OCI-LY7 (cell line): ENCODE results near the gene NUP43. TPM values are rescaled to one million over a fixed set of nuclear protein-coding genes. Genes with fewer than 3 reads are reported as not detected.

ENCODE experiments used
- Bru-seq: library from RNA; stranded (reverse); fragments of 400-500 nt; gene quantifications from one replicate; lab custom pipeline; 2021; lab: Mats Ljungman, UMichigan
- BruChase-seq, 2 experiments: library from RNA; stranded (reverse); fragments of 400-500 nt; gene quantifications; one replicate each; lab custom pipeline; 2021; lab: Mats Ljungman, UMichigan
- BruUV-seq: library from RNA; stranded (reverse); fragments of 400-500 nt; replicated peaks from 2 replicates; lab custom pipeline; 2021; lab: Mats Ljungman, UMichigan
- CTCF ChIA-PET: fragments of 300-600 bp; sonication (Branson Sonifier 250); formaldehyde crosslinking; loops from one replicate; lab custom pipeline; 2022; ENCODE audit warnings: antibody characterized with exemption; ENCODE audit not compliant: unreplicated experiment; lab: Charles Lee
- POLR2A ChIA-PET: fragments of 300-600 bp; sonication (Branson Sonifier 250); formaldehyde crosslinking; loops from one replicate; lab custom pipeline; 2022; ENCODE audit warnings: antibody characterized with exemption; lab: Charles Lee
- DNase-seq: peaks from one replicate; pipeline ENCODE4 v3.0.0-alpha.2; 2015; ENCODE audit warnings: low spot score
- H2AFZ ChIP-seq: fragments of 200-600 bp; sonication (generic), shearing (Covaris generic); 2 replicates; pipeline ENCODE4 v1.6.1; 2014; ENCODE audit warnings: mild to moderate bottlenecking, antibody characterized with exemption, low read length, moderate library complexity
- H3K27ac ChIP-seq: fragments of 200-600 bp; sonication (generic); 2 replicates; pipeline ENCODE4 v1.5.1; 2014; ENCODE audit warnings: mixed run types, low read depth, mild to moderate bottlenecking, moderate library complexity, low read length, inconsistent platforms; ENCODE audit not compliant: poor library complexity, severe bottlenecking
- H3K36me3 ChIP-seq: fragments of 200-600 bp; sonication (generic); 2 replicates; pipeline ENCODE4 v1.6.1; 2014; ENCODE audit warnings: mild to moderate bottlenecking, antibody characterized with exemption, low read length, moderate library complexity, mixed read lengths; ENCODE audit not compliant: insufficient read depth
- H3K4me1 ChIP-seq: fragments of 200-600 bp; sonication (generic); 2 replicates; pipeline ENCODE4 v1.5.1; 2014; ENCODE audit warnings: mild to moderate bottlenecking, low read length; ENCODE audit not compliant: insufficient read depth, poor library complexity, severe bottlenecking
- H3K4me2 ChIP-seq: fragments of 200-600 bp; sonication (generic); 2 replicates; pipeline ENCODE4 v1.6.1; 2014; ENCODE audit warnings: mild to moderate bottlenecking, low read length
- H3K4me3 ChIP-seq: fragments of 200-600 bp; sonication (generic); 2 replicates; pipeline ENCODE4 v1.5.1; 2014; ENCODE audit warnings: mild to moderate bottlenecking, low read depth, low read length; ENCODE audit not compliant: poor library complexity, severe bottlenecking
- H3K79me2 ChIP-seq: fragments of 200-600 bp; sonication (generic); 2 replicates; pipeline ENCODE4 v1.6.1; 2016; ENCODE audit warnings: low read depth, mild to moderate bottlenecking, low read length, moderate library complexity, mixed read lengths; ENCODE audit not compliant: insufficient read depth
- H3K9me2 ChIP-seq: fragments of 200-600 bp; sonication (generic); 2 replicates; pipeline ENCODE4 v1.6.1; 2016; ENCODE audit warnings: mild to moderate bottlenecking, low read length, mixed read lengths; ENCODE audit not compliant: insufficient read depth
- H3K9me3 ChIP-seq: fragments of 200-600 bp; sonication (generic); 2 replicates; pipeline ENCODE4 v1.6.1; 2014; ENCODE audit warnings: mild to moderate bottlenecking, mixed run types, low read length, mixed read lengths
- H4K20me1 ChIP-seq: fragments of 200-600 bp; sonication (generic); 2 replicates; pipeline ENCODE4 v1.6.1; 2014; ENCODE audit warnings: mild to moderate bottlenecking, antibody characterized with exemption, low read length, moderate library complexity, mixed read lengths; ENCODE audit not compliant: insufficient read depth
- CTCF ChIP-seq: fragments of 200-600 bp; sonication (generic); conservative IDR thresholded peaks from 2 replicates; pipeline ENCODE4 v1.5.1; 2014; ENCODE audit warnings: mild to moderate bottlenecking, antibody characterized with exemption, low read length, moderate library complexity, mixed read lengths
- EZH2phosphoT487 ChIP-seq: fragments of 200-600 bp; sonication (generic); IDR thresholded peaks from 2 replicates; pipeline ENCODE4 v1.6.1; 2018; ENCODE audit warnings: low read depth, borderline replicate concordance, mild to moderate bottlenecking, mixed run types, antibody characterized with exemption, low read length, moderate library complexity, mixed read lengths
- intact Hi-C: fragments of 100-400 bp; cut with micrococcal nuclease; formaldehyde crosslinking; loops from one replicate; pipeline ENCODE4 v1.10.0; 2022; ENCODE audit not compliant: unreplicated experiment
- long read RNA-seq: library from polyadenylated mRNA; stranded (forward); transcript quantifications from one replicate; pipeline ENCODE4 v2.0.0, GENCODE V29; 2022
- total RNA-seq, 2 experiments: library from RNA; depleted of rRNA in 1 of 2; stranded (reverse); fragments of >200 nt in 1 of 2; shearing (Covaris generic) in 1 of 2; gene quantifications; 2 replicates each; pipeline ENCODE4 v1.2.3, GENCODE V29; 2014 to 2022

Gene NUP43
- 28.6 and 30.7 TPM in 2 replicates for total RNA-seq (2014; rRNA removed; shearing (Covaris generic))
- total RNA-seq (2022) = 72.4 and 73.0 TPM in 2 replicates
- Bru-seq, nascent RNA = percentile 82 among the genes with signal in this experiment
- percentile 93 among the genes with signal in this experiment for BruChase-seq, experiment 1, labeled RNA remaining after a 6-hour chase
- percentile 94 among the genes with signal in this experiment for BruChase-seq, experiment 2, labeled RNA remaining after a 2-hour chase
- long read RNA-seq, transcript NUP43-201 (8 exons, 3,874 nt) = major isoform, 8 of 17 reads
- long read RNA-seq, partial matches to known transcripts = 1 of 17 reads
- long read RNA-seq, other reads (novel, unspliced or antisense) = 8 of 17 reads

- Histone ChIP-seq H3K36me3 (peaks cover 25% of the 10 kb centered on the region), H3K9me3 (no peaks in the 10 kb centered on the region), H3K4me1 (peaks cover 24% of the 10 kb centered on the region), H2AFZ (peak within 1 kb of the TSS; percentile 83), H3K27ac (peak within 1 kb of the TSS; percentile 74), H4K20me1 (no peaks in the 10 kb centered on the region; the same call in 1 of the 2 replicates), H3K79me2 (peaks cover 50% of the 10 kb centered on the region), H3K9me2 (no peaks in the 10 kb centered on the region), H3K4me3 (peak within 1 kb of the TSS; percentile 80), H3K4me2 (peak within 1 kb of the TSS; percentile 83)
- peak; percentile 96 for DNase-seq
- ChIA-PET POLR2A (interaction anchor here (0.5 to 1.5 kb wide), 7 partner anchors 10 to 185 kb away, joined by 3 to 5 read pairs (median 3); partner anchors contain the start of gene LATS1), CTCF (interaction anchor here (0.6 to 1.3 kb wide), 4 partner anchors 28 to 89 kb away, joined by 3 read pairs; no protein-coding TSS in a partner anchor)
- intact Hi-C loops = loop anchor here (5.0 kb wide), 1 partner anchor 99 kb away; the partner anchor contains the start of gene KATNA1
- TF ChIP-seq EZH2phosphoT487 = no peak
- TF ChIP-seq CTCF = peak; percentile 67
- no TSS peak for BruUV-seq
Observed at GRCh38 chr6:149746147-149746946, at the start of gene NUP43. Gene NUP43, minus strand, starts transcription at chr6:149746529. Its CDS starts 34 bp downstream, at chr6:149746495.

GRCh38 chr6:149783551-149783950, 37.2 kb upstream of the NUP43 start:
- Histone ChIP-seq H3K4me2 (no peak overlapping the region), H3K79me2 (peaks cover 5% of the 10 kb centered on the region; the same call in 1 of the 2 replicates), H3K4me1 (no peaks in the 10 kb centered on the region), H3K27ac (no peak overlapping the region), H3K4me3 (no peak overlapping the region), H3K9me3 (no peaks in the 10 kb centered on the region), H2AFZ (no peak overlapping the region), H4K20me1 (no peaks in the 10 kb centered on the region), H3K9me2 (no peaks in the 10 kb centered on the region), H3K36me3 (peaks cover 66% of the 10 kb centered on the region)
- TF ChIP-seq CTCF = no peak
- no peak for TF ChIP-seq EZH2phosphoT487
- no peak for DNase-seq
- POLR2A ChIA-PET = interaction anchor here (0.6 kb wide), 1 partner anchor 18 kb away, joined by 4 read pairs; no protein-coding TSS in a partner anchor
- BruUV-seq = no TSS peak
- CTCF ChIA-PET = interaction anchor here (1.1 to 1.2 kb wide), 2 partner anchors 16 to 36 kb away, joined by 3 read pairs; no protein-coding TSS in a partner anchor
- intact Hi-C loops = no loop called here
